ENCODE measurements around the gene ABHD14A. TPM values are rescaled to one million over a fixed set of nuclear protein-coding genes. Genes with fewer than 3 reads are reported as not detected.

ABHD14A gene
- polyA plus RNA-seq, 4 donors: 20.2 to 30.4 (median 25.9) TPM

Other genes with a start within 250 kb of the ABHD14A start
- gene IQCF6, start 195.8 kb upstream of the ABHD14A start, polyA plus RNA-seq (ENCODE audit: insufficient read length in 4 of 4): not detected
- gene IQCF2, start 113.4 kb upstream of the ABHD14A start, polyA plus RNA-seq (ENCODE audit: insufficient read length in 4 of 4): not detected
- not detected for gene IQCF5, start 99.5 kb upstream of the ABHD14A start, polyA plus RNA-seq (ENCODE audit: insufficient read length in 4 of 4)
- not detected for gene IQCF1, start 71.7 kb upstream of the ABHD14A start, polyA plus RNA-seq (ENCODE audit: insufficient read length in 4 of 4)
- gene RRP9, start 33.2 kb upstream of the ABHD14A start, polyA plus RNA-seq (ENCODE audit: insufficient read length in 4 of 4): 10 to 100 TPM; 12.1 to 22.6 (median 17.8) TPM
- 10 to 100 TPM in 3 of 4 donors, 1 to 10 TPM in 1; 9.4 to 19.2 (median 17.4) TPM for gene PARP3, start 32.7 kb upstream of the ABHD14A start, polyA plus RNA-seq (ENCODE audit: insufficient read length in 4 of 4)
- under 1 TPM; 0.32 to 0.59 (median 0.53) TPM for gene GPR62, start 19.7 kb upstream of the ABHD14A start, polyA plus RNA-seq (ENCODE audit: insufficient read length in 4 of 4)
- gene PCBP4, start 7.6 kb upstream of the ABHD14A start, polyA plus RNA-seq (ENCODE audit: insufficient read length in 4 of 4): 10 to 100 TPM; 49.4 to 80.4 (median 54.2) TPM
- gene ABHD14B, start 1.0 kb upstream of the ABHD14A start, polyA plus RNA-seq (ENCODE audit: insufficient read length in 4 of 4): 10 to 100 TPM; 43.5 to 91.3 (median 73.8) TPM
- 100 to 1,000 TPM in 1 of 4 donors, 10 to 100 TPM in 3; 23.9 to 132 (median 83.9) TPM for gene ACY1, start 8.5 kb downstream of the ABHD14A start, polyA plus RNA-seq (ENCODE audit: insufficient read length in 4 of 4)
- gene RPL29, start 20.8 kb downstream of the ABHD14A start, polyA plus RNA-seq (ENCODE audit: insufficient read length in 4 of 4): 1,000 to 10,000 TPM; 1,419 to 1,780 (median 1,590) TPM
- 10 to 100 TPM; 14.3 to 20.1 (median 17.8) TPM for gene DUSP7, start 81.5 kb downstream of the ABHD14A start, polyA plus RNA-seq (ENCODE audit: insufficient read length in 4 of 4)
- 1 to 10 TPM; 6.7 to 8.9 (median 7.6) TPM for gene POC1A, start 179.4 kb downstream of the ABHD14A start, polyA plus RNA-seq (ENCODE audit: insufficient read length in 4 of 4)
- gene ALAS1, start 223.1 kb downstream of the ABHD14A start, polyA plus RNA-seq (ENCODE audit: insufficient read length in 4 of 4): 10 to 100 TPM; 28.8 to 50.7 (median 47.9) TPM

All from left renal pelvis (tissue), 4 donors.